ENCODE measurements around the gene PISD. TPM values are rescaled to one million over a fixed set of nuclear protein-coding genes. Genes with fewer than 3 reads are reported as not detected.
"Not testable (repeated sequence)": the region's sequence is repeated elsewhere in the genome, so short reads cannot be mapped to it uniquely, and the experiment has no call there.

PISD gene
- total RNA-seq: 37.4 TPM

DNA sequence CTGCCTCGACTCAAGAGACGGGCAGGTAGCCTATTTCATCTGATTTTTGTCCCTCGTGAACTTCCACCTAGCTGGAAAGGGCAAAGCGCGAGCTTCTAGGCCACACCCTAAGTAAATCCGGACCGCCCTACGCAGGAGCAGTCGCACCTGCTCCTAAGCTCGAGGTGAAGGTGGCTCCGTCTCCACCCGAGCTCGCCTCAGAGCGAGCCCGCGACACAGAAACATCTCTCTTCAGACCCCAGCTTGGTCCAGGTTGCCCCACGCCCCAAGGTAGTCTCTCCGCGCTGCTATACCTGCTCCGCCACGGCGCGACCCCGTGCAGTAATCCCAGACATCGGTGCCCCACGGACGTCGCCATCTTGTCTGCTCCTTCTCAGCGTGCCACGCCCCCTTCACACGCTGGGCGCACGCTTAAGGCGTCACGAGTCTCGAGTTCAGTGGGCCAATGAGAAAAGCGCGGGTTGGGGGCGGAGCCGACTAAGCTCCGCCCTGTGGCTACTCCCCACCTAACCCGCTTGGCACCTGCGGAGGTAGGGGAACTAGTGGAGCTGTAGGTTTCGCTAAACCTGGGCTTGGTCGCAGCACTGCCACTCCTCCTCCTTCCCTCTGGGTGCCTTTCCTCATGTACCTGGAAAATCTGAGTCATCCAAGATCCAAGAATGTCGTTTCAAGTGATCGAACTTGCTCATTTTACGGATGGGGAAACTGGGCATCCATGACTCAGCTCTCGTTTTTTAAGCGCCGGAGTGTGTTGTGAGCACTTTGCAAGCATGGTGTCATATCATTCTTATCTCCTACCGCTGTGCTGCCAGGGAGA, at the start of gene PISD:
Gene PISD, minus strand, starts transcription at position 365 of the 817 bp plus-strand sequence. Its CDS starts 7 bp downstream, at position 358.
- peak; percentile 89 for DNase-seq

DNA sequence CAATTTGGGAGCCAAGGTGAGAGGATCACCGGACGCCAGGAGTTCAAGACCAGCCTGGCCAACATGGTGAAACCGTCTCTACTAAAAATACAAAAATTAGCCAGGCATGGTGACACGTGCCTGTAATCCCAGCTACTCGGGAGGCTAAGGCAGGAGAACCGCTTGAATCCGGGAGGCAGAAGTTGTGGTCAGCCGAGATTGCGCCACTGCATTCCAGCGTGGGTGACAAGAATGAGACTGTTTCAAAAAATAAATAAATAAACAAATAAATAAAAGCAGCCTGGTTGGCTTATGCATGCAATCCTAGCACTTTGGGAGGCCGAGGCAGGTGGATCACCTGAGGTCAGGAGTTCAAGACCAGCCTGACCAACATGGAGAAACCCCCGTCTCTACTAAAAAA, 49.2 kb upstream of the PISD start:
- not testable (repeated sequence) for DNase-seq

DNA sequence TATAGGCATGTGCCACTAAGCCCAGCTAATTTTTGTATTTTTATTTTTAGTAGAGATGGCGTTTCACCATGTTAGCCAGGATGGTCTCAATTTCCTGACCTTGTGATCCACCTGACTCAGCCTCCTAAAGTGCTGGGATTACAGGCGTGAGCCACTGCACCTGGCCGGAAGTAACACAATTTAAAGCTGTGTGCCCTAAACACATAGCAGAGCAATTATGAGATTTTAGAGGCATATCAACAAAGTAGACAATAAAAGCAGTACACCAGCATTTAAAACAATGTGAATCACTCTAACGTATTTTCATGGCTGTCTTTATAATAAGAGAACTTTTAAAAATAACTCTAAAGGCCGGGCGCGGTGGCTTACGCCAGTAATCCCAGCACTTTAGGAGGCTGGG, 45.5 kb upstream of the PISD start:
- DNase-seq: no peak

DNA sequence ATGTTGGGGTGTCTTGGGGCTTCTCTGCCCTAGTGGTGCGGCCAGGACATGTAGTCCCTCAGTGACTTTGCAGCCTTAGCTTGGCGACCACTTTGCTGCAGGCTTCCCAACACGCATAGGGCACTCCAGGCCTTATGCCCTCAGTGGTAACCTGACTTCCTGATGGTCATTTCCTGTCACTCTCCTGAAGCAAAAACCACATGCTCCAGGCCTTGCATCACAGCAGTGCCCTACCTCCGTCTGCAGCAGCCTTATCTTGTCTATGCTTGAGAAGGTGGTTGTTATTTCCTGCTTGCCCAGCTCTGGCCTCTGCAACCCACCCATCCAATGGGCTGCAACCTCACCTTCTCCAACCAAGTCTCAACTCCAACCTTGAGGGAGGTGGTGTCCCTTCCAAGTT, 33.4 kb upstream of the PISD start:
- DNase-seq: no peak

DNA sequence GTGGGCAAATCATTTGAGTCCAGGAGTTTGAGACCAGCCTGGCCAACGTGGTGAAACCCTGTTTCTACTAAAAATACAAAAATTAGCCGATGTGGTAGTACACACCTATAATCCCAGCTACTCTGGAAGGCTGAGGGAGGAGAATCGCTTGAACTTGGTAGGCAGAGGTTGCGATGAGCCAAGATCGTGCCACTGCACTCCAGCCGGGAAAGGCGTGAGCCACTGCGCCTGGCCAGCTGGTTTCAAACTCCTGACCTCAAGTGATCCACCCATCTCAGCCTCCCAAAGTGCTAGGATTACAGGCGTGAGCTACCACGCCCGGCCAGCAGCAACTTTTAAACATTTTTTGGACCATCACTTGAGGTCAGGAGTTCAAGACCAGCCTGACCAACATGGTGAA, 32.0 kb upstream of the PISD start:
- not testable (repeated sequence) for DNase-seq

DNA sequence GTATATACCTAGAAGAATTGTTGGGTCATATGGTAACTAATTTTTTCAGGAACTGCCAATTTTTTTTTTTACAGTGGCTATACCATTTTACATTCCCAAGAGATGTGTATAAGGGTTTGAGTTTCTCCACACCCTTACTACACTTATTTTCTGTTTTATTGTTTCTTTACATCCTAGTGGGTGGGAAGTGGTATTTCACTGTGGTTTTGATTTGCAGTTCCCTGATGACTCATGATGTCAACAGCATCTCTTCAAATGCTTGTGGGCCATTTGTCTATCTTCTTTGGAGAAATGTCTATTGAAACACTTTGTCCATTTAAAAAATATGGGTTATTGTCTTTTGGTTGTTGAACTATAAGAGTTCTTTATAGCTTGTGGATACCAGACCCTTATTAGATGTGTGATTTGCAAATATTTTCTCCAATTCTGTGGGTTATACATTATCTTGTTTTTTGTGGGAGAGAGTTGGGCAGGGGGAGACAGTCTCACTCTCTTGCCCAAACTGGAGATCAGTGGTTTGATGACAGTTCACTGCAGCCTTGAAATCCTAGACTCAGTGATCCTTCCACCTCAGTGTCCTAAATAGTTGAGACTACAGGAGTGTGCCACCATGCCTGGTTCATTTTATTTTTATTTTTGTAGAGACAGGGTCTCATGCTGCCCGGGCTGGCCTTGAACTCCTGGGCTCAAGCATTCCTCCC, 30.3 kb upstream of the PISD start:
- no peak for DNase-seq

DNA sequence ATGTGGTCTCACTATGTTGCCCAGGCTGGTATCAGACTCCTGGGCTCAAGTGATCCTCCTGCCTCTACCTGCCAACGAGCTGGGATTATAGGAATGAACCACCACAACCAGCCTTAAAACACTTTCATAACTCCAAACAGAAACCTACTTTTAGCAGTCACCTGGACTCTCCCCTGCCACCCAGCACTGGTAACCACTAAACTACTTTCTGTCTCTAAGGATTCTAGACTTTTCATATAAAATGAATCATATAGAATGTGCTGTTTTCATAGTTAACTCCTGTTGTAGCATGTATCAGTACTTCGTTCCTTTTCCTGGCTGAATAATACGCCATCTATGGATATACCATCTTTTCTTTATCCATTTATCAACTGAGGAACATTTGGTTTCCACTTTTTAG, 29.4 kb upstream of the PISD start:
- no peak for DNase-seq

DNA sequence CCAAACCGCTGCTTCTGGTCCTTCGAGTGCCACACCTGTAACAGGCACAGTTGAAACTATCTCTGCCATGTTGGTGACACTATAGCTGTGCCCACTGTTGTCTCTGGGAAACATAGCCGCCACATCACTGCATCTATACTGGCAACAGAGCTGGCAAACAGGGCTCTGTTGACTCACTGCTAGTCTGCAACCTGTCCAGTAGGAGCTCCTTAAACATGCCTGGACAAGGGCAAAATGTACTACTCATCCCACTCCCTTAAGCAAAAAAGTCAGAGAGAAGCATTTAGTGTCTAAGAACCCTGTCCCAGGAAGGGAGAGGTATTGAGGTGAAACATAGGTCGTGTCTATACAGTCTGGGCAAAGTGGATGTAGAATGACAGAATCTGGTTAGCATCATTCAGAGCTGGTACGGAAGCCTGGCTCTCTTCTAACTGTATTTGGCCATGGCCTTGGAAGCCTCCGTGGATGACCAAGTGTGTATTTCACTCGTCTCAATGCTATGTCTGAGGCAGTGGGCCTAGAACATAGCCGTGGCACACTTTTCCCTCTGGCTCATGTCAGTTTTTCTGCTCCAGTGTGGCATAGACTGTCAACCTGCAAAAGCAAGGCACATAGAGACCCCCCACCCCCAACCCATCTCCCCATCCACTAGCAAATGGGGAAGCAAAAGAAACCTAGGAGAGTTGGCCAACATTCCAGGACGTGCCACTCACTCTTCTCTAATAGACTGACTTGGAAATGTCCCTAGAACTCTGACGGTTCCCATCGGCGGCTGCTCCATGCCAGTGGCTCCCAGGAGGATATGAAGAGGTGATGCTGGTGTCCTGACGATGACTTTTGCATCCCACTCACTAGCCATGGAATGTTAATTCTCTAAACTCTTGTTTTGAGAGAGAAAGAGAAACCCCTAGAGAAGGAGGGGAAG, 21.4 kb upstream of the PISD start:
- no peak for DNase-seq

DNA sequence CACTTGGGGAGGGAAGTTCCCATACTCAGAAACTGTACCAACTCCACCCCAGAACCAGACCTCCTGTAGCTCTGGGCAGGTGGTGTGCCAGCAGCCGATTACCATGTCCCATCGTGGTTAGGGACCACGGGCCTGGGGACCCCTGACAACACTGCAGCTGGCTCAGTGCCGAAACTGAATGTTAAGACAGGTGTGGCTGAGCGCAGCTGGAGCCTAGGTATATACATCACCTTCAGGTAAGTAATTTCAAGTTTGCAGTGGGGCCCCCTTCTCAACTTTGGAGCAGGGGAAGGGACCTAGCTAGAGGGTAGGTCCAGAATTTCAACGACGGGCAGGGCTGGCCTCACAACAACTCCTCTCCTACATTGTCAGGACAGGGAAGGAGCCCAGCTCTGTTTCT, 20.7 kb upstream of the PISD start:
- DNase-seq: no peak

DNA sequence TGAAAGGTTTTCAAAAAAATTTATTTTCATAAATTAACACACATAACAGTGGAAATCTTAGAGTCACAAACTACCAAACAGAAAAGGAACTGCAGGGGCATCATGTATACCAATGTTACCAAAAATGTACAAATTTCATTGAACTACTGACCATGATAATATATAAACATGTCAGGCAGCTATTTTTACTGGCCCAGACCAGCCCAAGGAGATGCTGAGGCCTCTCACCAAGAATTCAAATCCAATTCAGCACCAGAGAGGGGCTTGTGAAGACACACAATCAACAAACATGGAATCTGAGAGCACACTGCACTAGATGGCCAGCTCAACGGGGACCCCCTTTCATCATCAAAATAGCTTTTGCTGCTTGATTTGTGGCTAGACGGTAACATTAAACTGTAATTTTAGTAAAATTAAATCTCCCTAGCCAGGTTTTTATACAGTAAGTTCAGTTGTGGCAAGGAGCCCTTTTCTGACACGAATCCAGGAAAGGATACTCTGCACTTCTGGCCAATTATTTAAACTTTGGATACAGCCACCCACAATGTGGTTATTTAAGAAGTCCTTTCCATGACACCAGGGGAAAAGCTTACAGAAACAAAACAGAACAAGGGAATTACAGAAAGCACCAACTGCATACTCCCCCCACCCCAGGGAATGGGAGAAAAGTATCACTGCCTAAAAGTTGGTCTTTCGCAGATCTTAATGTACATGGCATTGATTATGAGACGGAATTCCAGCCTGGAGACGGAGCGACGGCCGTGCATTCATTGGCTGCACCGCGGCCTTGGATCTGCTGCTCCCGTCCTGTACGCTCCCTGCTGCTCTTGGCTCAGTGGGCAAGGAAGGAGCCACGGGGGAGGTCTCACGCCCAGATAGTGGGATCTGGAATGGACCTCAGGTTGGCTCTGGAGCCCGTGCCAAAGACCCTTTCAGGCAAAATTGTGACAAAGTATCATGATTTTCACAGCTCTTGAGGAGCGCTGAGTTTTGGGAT, 19.6 kb upstream of the PISD start:
- DNase-seq: no peak

DNA sequence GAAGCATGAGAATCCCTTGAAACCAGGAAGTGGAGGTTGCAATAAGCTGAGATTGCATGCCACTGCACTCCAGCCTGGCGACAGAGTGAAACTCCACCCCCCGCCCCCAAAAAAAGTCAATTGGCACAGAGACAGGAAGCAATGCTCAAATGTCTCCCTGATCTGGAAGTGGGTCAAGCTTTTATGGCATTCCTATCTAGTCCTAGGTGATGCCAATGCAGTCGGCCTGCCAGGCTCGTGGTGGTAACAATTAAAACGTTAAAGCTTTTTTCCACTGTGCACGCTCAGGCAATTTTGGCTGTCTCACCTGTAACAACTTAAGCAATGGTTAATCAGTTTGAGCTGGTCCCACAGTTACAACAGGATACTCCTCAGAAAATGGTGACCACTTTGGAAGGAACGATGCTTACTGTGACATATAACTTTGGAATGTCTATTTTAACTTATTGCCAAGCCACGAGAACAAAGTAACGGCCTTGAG, 18.9 kb upstream of the PISD start:
- peak; percentile 5 for DNase-seq

DNA sequence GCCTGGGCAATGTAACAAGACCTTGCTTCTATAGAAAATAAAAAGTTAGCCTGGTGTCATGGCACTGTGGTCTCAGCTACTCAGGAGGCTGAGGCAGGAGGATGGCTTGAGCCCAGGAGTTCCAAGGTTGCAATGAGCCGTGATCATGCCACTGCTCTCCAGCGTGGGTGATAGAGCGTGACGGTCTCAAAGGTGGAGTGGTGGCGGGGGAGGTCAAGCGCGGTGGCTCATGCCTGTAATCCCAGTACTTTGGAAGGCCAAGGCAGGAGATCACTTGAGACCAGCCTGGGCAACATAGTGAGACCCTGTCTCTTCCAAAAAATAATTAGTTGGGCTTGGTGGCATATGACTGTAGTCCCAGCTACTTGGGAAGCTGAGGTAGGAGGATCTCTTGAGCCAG, 16.7 kb upstream of the PISD start:
- no peak for DNase-seq

DNA sequence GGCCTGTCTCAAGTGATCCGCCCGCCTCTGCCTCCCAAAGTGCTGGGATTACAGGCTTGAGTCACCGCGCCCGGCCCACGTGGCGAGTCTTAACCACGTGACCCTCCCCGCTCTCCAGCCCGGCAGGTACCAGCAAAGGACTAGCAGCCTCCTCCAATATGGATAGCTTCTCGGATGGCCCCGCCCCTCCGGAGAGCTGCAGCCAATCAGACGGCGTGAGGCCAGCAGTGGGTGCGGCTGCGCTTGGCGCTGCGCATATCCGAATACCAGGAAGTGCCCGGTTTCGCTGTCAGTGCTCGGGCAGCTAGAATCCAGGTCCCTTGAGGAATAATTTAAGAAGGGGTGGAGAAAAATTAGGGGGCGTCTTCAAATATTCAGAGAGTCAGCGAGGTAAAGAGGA, 14.7 kb upstream of the PISD start:
- peak; percentile 92 for DNase-seq

DNA sequence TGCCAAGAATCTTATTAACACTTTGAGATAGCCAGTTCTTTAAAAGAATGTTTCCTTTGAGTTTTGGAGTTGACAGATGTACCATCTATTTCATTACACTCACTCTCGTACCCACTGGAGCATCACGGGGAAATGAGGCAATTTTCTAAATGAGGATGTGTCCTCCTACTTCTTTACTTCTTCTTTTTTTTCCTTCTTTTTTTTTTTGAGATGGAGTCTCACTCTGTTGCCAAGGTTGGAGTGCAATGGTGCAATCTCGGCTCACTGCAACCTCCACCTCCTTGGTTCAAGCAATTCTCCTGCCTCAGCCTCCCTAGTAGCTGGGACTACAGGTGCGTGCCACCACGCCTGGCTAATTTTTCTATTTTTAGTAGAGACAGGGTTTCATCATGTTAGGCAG, 12.2 kb upstream of the PISD start:
- not testable (repeated sequence) for DNase-seq

DNA sequence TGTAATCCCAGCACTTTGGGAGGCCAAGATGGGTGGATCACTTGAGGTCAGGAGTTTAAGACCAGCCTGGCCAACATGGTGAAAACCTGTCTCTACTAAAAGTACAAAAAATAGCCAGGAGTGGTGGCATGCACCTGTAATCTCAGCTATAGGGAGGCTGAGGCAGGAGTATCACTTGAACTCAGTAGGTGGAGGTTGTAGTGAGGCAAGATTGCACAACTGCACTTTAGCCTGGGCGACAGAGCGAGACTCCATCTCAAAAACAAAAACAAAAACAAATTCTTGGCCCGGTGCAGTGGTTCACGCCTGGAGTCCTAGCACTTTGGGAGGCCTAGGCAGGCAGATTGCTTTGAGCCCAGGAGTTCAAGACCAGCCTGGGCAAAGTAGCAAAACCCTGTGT, 6.8 kb upstream of the PISD start:
- DNase-seq: not testable (repeated sequence)

DNA sequence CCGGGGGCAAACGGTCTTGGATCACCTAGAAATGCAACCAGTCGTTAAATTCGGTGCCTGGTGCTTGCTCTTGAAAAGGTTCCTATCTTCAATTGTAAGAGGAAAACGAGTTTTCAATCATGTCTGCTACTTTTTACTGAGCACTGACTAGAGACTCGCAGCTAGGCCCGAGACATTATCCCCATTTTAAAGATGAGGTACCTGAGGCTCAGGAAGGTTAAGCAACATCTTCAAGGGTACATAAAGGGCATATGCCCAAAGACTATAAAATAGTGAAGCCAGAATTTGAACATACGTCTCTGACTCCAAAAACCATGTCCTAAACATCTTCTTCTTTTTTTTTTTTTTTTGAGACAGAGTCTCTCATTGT, 638 bp upstream of the PISD start:
- no peak for DNase-seq

DNA sequence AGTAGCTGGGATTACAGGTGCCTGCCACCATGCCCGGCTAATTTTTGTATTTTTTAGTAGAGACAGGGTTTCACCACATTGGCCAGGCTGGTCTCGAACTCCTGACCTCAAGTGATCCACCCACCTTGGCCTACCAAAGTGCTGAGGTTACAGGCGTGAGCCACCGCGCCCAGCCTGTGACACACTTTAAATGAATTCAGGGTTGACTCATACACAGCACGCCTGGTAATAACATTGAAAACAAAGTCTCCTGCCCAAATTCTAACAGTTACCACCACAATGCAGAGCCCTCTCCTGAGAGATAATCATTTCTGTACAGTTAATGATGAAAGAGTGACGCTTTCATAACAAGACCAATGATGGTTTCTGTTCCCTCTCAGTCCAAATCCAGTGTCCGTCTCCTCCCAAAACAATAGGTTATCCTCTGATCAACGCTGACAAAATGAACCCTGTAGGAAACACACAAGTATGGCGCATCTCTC, 1.1 kb downstream of the PISD start:
- DNase-seq: not testable (repeated sequence)

DNA sequence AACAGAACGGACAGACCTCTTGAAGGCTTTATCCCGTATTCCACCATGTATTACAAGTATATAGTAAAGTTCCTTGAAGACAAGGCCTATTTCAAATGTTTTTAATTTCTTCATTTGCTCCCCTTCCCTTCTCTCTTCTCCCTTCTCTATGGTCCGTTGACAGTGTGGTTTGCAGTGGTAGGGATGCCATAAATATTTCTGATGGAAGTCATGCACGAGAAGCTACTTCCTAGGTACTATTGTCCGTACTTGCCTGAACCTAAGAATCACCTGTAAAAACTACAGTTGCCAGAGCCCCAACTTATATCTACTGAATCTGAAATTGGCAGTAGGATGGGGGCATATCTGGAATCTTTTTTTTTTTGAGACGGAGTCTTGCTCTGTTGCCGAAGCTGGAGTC, 2.8 kb downstream of the PISD start:
- no peak for DNase-seq

DNA sequence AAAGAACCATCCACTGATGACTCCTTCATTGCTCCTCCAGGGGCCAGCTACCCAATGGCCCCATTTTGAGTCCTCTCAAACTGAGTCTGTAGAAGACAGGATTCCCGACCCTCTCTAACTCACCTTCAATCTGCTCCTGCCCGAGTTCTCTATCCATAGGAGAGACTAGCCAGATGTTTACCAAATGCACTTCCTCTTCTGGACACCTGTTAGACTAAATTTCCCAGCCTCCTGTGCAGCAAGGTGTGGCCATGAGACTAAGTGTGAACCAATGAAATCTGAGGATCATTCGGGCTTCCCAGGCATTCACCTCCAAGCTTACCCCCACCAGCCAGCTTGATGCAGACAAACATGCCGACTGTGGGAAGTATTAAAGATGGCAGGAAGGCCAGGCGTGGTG, 7.6 kb downstream of the PISD start:
- no peak for DNase-seq

DNA sequence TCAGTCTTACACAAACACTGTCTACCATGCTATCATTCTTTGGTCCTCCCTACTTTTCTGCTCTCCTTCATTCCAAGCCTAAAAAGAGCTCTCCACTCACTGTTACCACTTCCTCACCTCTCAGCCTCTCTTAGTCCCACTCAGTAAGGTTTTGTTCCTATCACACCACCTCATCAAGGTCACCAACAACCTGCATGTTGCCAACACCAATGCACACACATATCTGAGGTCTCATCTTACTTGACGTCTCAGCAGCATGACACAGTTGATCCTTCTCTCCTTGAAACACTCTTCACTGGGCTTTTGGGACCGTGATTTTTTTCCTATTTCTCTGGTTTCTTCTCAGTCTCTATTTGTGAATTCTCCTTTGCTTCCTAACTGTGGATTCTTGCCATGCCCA, 8.1 kb downstream of the PISD start:
- DNase-seq: no peak
